SK-N-SH (cell line): ENCODE results near the gene WDR86. TPM values are rescaled to one million over a fixed set of nuclear protein-coding genes. Genes with fewer than 3 reads are reported as not detected.

Experiments used
- CTCF ChIA-PET: fragments of 300-600, 350-600 bp; formaldehyde crosslinking; extraction: SDS; loops from one replicate; lab custom pipeline; 2021; lab: Yijun Ruan, JAX
- POLR2A ChIA-PET: fragments of 350-600 bp; sonication (Branson Sonifier 250); formaldehyde crosslinking; extraction: SDS; loops from one replicate; lab custom pipeline; 2020; ENCODE audit warnings: antibody characterized with exemption, inconsistent platforms; lab: Yijun Ruan, JAX
- DNase-seq: peaks from one replicate; pipeline ENCODE4 v3.0.0; 2012
- H2AFZ ChIP-seq: fragments of 200-600 bp; sonication (generic); 2 replicates; pipeline ENCODE4 v1.8.1; 2016; ENCODE audit warnings: antibody characterized with exemption, mild to moderate bottlenecking, low read depth
- H3F3A ChIP-seq: fragments of 200-600 bp; sonication (generic); replicated peaks from 2 replicates; pipeline ENCODE3; 2016; ENCODE audit warnings: antibody characterized with exemption, mild to moderate bottlenecking; ENCODE audit not compliant: insufficient read depth
- H3K27ac ChIP-seq, 2 experiments: fragments of 200-500 bp in 1 of 2; fragments of 200-600 bp in 1 of 2; sonication (Bioruptor generic) in 1 of 2; sonication (generic), shearing (Covaris generic) in 1 of 2; 2 replicates each; pipeline versions ENCODE4 v1.5.1 to v1.6.1; 2014 to 2016; ENCODE audit warnings: low read depth in 2 of 2, inconsistent platforms in 1 of 2, low read length in 1 of 2, mild to moderate bottlenecking in 1 of 2, mixed read lengths in 1 of 2
- H3K27me3 ChIP-seq: fragments of 200-600 bp; sonication (generic), shearing (Covaris generic); 2 replicates; pipeline ENCODE4 v1.6.1; 2016; ENCODE audit warnings: mixed run types; ENCODE audit not compliant: insufficient read depth
- H3K36me3 ChIP-seq, 2 experiments: fragments of 200-500 bp in 1 of 2; fragments of 200-600 bp in 1 of 2; sonication (Bioruptor generic) in 1 of 2; sonication (generic) in 1 of 2; replicated peaks in 1 of 2; 2 replicates each; pipeline versions ENCODE3 to v1.5.1; 2014 to 2016; ENCODE audit warnings: low read length in 1 of 2, mild to moderate bottlenecking in 1 of 2; ENCODE audit not compliant: insufficient read depth in 2 of 2, control insufficient read depth in 1 of 2
- H3K4me1 ChIP-seq, 2 experiments: fragments of 200-500 bp in 1 of 2; fragments of 200-600 bp in 1 of 2; sonication (Bioruptor generic) in 1 of 2; sonication (generic), shearing (Covaris generic) in 1 of 2; 2 replicates each; pipeline versions ENCODE4 v1.5.1 to v1.6.1; 2014 to 2016; ENCODE audit warnings: low read depth in 1 of 2, low read length in 1 of 2, mixed run types in 1 of 2; ENCODE audit not compliant: insufficient read depth in 2 of 2, control insufficient read depth in 1 of 2
- H3K4me2 ChIP-seq: fragments of 200-600 bp; sonication (generic), shearing (Covaris generic); 2 replicates; pipeline ENCODE4 v1.6.1; 2017; ENCODE audit warnings: mixed run types
- H3K4me3 ChIP-seq, 2 experiments: fragments of 200-500 bp in 1 of 2; fragments of 200-600 bp in 1 of 2; sonication (Bioruptor generic) in 1 of 2; sonication (generic), shearing (Covaris generic) in 1 of 2; 2 replicates each; pipeline versions ENCODE4 v1.5.1 to v1.8.1; 2014 to 2016; ENCODE audit warnings: low read depth in 2 of 2, inconsistent platforms in 1 of 2, low read length in 1 of 2, mild to moderate bottlenecking in 1 of 2, mixed read lengths in 1 of 2, moderate library complexity in 1 of 2
- H3K79me2 ChIP-seq: fragments of 200-600 bp; sonication (generic); 2 replicates; pipeline ENCODE4 v1.8.1; 2017; ENCODE audit warnings: mild to moderate bottlenecking; ENCODE audit not compliant: insufficient read depth
- H3K9ac ChIP-seq: fragments of 200-600 bp; sonication (generic); 2 replicates; pipeline ENCODE4 v1.6.1; 2017; ENCODE audit warnings: mixed run types
- H3K9me2 ChIP-seq: fragments of 200-600 bp; sonication (generic); 2 replicates; pipeline ENCODE4 v1.6.1; 2017; ENCODE audit warnings: mixed run types
- H3K9me3 ChIP-seq: fragments of 200-600 bp; sonication (generic); 2 replicates; pipeline ENCODE4 v1.6.1; 2017; ENCODE audit warnings: mixed run types, mild to moderate bottlenecking, moderate library complexity
- H4K20me1 ChIP-seq: fragments of 200-600 bp; sonication (generic); 2 replicates; pipeline ENCODE4 v1.6.1; 2017; ENCODE audit warnings: mild to moderate bottlenecking, mixed run types; ENCODE audit not compliant: insufficient read depth
- CHD2 ChIP-seq: fragments of 150-350 bp; IDR thresholded peaks from 2 replicates; pipeline ENCODE4 v1.6.1; 2018; ENCODE audit warnings: low read length; ENCODE audit not compliant: partially characterized antibody
- ELF1 ChIP-seq: IDR thresholded peaks from 2 replicates; pipeline ENCODE4 v1.4.0; 2012
- FOSL2 ChIP-seq: IDR thresholded peaks from 2 replicates; pipeline ENCODE4 v1.4.0; 2012; ENCODE audit warnings: low read depth, mild to moderate bottlenecking, moderate library complexity, borderline replicate concordance
- FOXM1 ChIP-seq: IDR thresholded peaks from 2 replicates; pipeline ENCODE4 v1.4.0; 2012; ENCODE audit warnings: low read depth, mild to moderate bottlenecking
- GATA2 ChIP-seq: sonication (generic); formaldehyde crosslinking; IDR thresholded peaks from 2 replicates; pipeline ENCODE4 v1.5.0; 2020; ENCODE audit warnings: mild to moderate bottlenecking, missing genetic modification reagents
- IRF3 ChIP-seq: fragments of 150-350 bp; IDR thresholded peaks from 2 replicates; pipeline ENCODE4 v1.6.1; 2016; ENCODE audit warnings: mild to moderate bottlenecking, low read depth, low read length
- JUND ChIP-seq: IDR thresholded peaks from 2 replicates; pipeline ENCODE4 v1.4.0; 2012
- MEF2A ChIP-seq: IDR thresholded peaks from 2 replicates; pipeline ENCODE4 v1.4.0; 2012; ENCODE audit warnings: low read depth, borderline replicate concordance
- POLR2AphosphoS5 ChIP-seq: IDR thresholded peaks from 2 replicates; pipeline ENCODE4 v1.6.1; 2012; ENCODE audit warnings: low read depth, low read length
- RCOR1 ChIP-seq: fragments of 150-350 bp; IDR thresholded peaks from 2 replicates; pipeline ENCODE4 v1.6.1; 2017; ENCODE audit warnings: antibody characterized with exemption, low read length
- RFX5 ChIP-seq: IDR thresholded peaks from 2 replicates; pipeline ENCODE4 v1.6.1; 2012; ENCODE audit warnings: mild to moderate bottlenecking, improper control_type of control experiment, low read length
- RXRA ChIP-seq: IDR thresholded peaks from 2 replicates; pipeline ENCODE4 v1.4.0; 2012; ENCODE audit warnings: low read depth, mild to moderate bottlenecking, borderline replicate concordance
- SIN3A ChIP-seq: IDR thresholded peaks from 2 replicates; pipeline ENCODE4 v1.6.1; 2012; ENCODE audit warnings: low read depth, mild to moderate bottlenecking, low read length, moderate library complexity, borderline replicate concordance
- TAF1 ChIP-seq: IDR thresholded peaks from 2 replicates; pipeline ENCODE4 v1.6.1; 2012; ENCODE audit warnings: low read depth, mild to moderate bottlenecking, low read length, moderate library complexity, borderline replicate concordance
- TEAD4 ChIP-seq: IDR thresholded peaks from 2 replicates; pipeline ENCODE4 v1.4.0; 2012; ENCODE audit warnings: mild to moderate bottlenecking, borderline replicate concordance; ENCODE audit not compliant: insufficient read depth
- USF2 ChIP-seq: fragments of 150-350 bp; IDR thresholded peaks from 2 replicates; pipeline ENCODE4 v1.6.1; 2017; ENCODE audit warnings: antibody characterized with exemption, low read length, low read depth, borderline replicate concordance
- YY1 ChIP-seq: IDR thresholded peaks from 2 replicates; pipeline ENCODE4 v1.4.0; 2012; ENCODE audit warnings: low read depth, mild to moderate bottlenecking
- ZBTB33 ChIP-seq: IDR thresholded peaks from 2 replicates; pipeline ENCODE4 v1.4.0; 2012; ENCODE audit warnings: low read depth, borderline replicate concordance
- WGBS: methylation state at CpG from one replicate; pipeline ENCODE4 v1.1.6; 2017; ENCODE audit warnings: low lambda C conversion rate; 5-methylcytosine and 5-hydroxymethylcytosine counted together
- polyA plus RNA-seq, 3 experiments: library from polyadenylated mRNA; depleted of rRNA; stranded (reverse); fragments of >200 nt; gene quantifications; 2 replicates each; pipeline ENCODE4 v1.2.3, GENCODE V29; 2012

The WDR86 gene
- polyA plus RNA-seq, 1 of the 3 experiments (the other 2 are of a cell fraction) = 1.0 TPM

- Histone ChIP-seq H3K9me3 (no peaks in the 10 kb centered on the region), H3K9ac (no peak overlapping the region), H3K4me2 (no peak overlapping the region), H3K79me2 (no peaks in the 10 kb centered on the region), H3K4me1 (peaks cover 0 to 21% of the 10 kb centered on the region in 2 experiments; a peak in 1 of 4 replicates), H3K36me3 (peaks cover 30 to 75% of the 10 kb centered on the region in 2 experiments), H3F3A (peaks cover 4% of the 10 kb centered on the region), H3K27ac (no peak overlapping the region; a peak in 1 of 4 replicates), H4K20me1 (no peaks in the 10 kb centered on the region), H3K27me3 (no peaks in the 10 kb centered on the region), H3K4me3 (no peak overlapping the region), H3K9me2 (no peaks in the 10 kb centered on the region), H2AFZ (no peak overlapping the region)
- 76% methylated on average over 9 of the region's 10 CpGs for WGBS
- TF ChIP-seq SIN3A (no peak), FOXM1 (no peak), RCOR1 (no peak), USF2 (no peak), ELF1 (no peak), JUND (no peak), RXRA (no peak), POLR2AphosphoS5 (no peak), FOSL2 (no peak), TEAD4 (no peak), IRF3 (no peak), CHD2 (no peak), RFX5 (no peak), YY1 (no peak), TAF1 (no peak), GATA2 (CRISPR knock-in tag) (no peak), ZBTB33 (no peak), MEF2A (no peak)
- POLR2A ChIA-PET = no interaction called here
- CTCF ChIA-PET = interaction anchor here (1.0 to 8.2 kb wide), 4 partner anchors 8 to 383 kb away, joined by 3 to 40 read pairs (median 8); no protein-coding TSS in a partner anchor
- DNase-seq = no peak
These were observed 34.2 kb downstream of the WDR86 start for GRCh38 chr7:151375530-151376217.
